Thyroid gland (tissue), 4 donors: ENCODE measurements around the gene ANXA6.

Experiments
- POLR2A ChIP-seq, 2 donors: fragments of 450-650 bp; IDR thresholded peaks; one replicate each; pipeline ENCODE4 v1.6.1; 2017; ENCODE audit warnings: antibody characterized with exemption in 2 of 2, mild to moderate bottlenecking in 2 of 2, moderate library complexity in 1 of 2
- TF ChIP-seq, protein P1 (sequence below), 6 experiments: fragments of 200-600 bp in 3 of 6; fragments of 450-650 bp in 3 of 6; sonication (generic) in 3 of 6; IDR thresholded peaks; one replicate each; pipeline ENCODE4 v1.5.1; 2016 to 2019; ENCODE audit warnings: antibody characterized with exemption in 6 of 6, mild to moderate bottlenecking in 2 of 6, inconsistent platforms in 1 of 6, moderate library complexity in 1 of 6

DNA sequence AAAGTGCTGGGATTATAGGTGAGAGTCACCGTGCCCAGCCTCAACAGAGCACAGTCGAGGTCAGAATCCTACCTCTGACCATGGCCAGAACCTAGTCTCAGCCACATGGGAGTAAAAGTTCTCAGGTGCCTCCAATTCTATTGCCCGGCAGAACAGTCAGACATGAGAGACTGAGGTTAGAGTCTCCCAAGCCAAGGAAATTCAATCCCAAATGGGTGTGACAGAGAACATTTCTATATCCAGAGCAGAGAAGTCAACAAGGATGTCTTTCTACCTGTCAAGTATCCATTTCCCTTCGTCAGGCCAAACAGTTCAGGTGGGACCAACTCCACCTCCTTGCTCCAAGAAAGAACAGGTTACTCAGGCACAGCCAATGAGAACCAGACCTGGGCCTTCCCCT is 10.5 kb downstream of the ANXA6 start:
- TF ChIP-seq, protein P1, sequence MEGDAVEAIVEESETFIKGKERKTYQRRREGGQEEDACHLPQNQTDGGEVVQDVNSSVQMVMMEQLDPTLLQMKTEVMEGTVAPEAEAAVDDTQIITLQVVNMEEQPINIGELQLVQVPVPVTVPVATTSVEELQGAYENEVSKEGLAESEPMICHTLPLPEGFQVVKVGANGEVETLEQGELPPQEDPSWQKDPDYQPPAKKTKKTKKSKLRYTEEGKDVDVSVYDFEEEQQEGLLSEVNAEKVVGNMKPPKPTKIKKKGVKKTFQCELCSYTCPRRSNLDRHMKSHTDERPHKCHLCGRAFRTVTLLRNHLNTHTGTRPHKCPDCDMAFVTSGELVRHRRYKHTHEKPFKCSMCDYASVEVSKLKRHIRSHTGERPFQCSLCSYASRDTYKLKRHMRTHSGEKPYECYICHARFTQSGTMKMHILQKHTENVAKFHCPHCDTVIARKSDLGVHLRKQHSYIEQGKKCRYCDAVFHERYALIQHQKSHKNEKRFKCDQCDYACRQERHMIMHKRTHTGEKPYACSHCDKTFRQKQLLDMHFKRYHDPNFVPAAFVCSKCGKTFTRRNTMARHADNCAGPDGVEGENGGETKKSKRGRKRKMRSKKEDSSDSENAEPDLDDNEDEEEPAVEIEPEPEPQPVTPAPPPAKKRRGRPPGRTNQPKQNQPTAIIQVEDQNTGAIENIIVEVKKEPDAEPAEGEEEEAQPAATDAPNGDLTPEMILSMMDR (IDR thresholded peaks at IDR 0.05) = no peak
- TF ChIP-seq POLR2A (IDR thresholded peaks at IDR 0.05) = no peak
